Endothelial cell of umbilical vein (primary cell): ENCODE data around the gene MMP2.

Source experiments
- EZH2 ChIP-seq: IDR thresholded peaks from 2 replicates; pipeline ENCODE4 v1.6.1; 2012; ENCODE audit warnings: borderline replicate concordance, low read depth, mild to moderate bottlenecking, moderate library complexity, low read length, inconsistent platforms; ENCODE audit not compliant: severe bottlenecking
- FOS ChIP-seq: IDR thresholded peaks from 2 replicates; pipeline ENCODE4 v1.6.1; 2011; ENCODE audit warnings: mild to moderate bottlenecking, low read length, moderate library complexity, borderline replicate concordance; ENCODE audit not compliant: insufficient read depth
- GATA2 ChIP-seq: IDR thresholded peaks from 2 replicates; pipeline ENCODE4 v1.7.0; 2011; ENCODE audit warnings: low read depth, mild to moderate bottlenecking, moderate library complexity, mixed read lengths, low read length; ENCODE audit not compliant: insufficient read length, insufficient read depth
- MYC ChIP-seq: IDR thresholded peaks from one replicate; pipeline ENCODE4 v1.6.1; 2011; ENCODE audit warnings: mild to moderate bottlenecking, low read depth, low read length
- POLR2A ChIP-seq: IDR thresholded peaks from 2 replicates; pipeline ENCODE4 v1.6.1; 2012; ENCODE audit warnings: low read depth, mild to moderate bottlenecking, control low read depth, low read length
- POLR2AphosphoS5 ChIP-seq: IDR thresholded peaks from 2 replicates; pipeline ENCODE4 v1.6.1; 2012; ENCODE audit warnings: low read depth, mild to moderate bottlenecking, control low read depth, low read length, moderate library complexity; ENCODE audit not compliant: insufficient read depth
- TF ChIP-seq, protein P1 (sequence below), 2 donors: IDR thresholded peaks; 1 replicate in 1 of 2; 2 replicates in 1 of 2; pipeline ENCODE4 v1.5.1; 2011; ENCODE audit warnings: low read length in 2 of 2, mild to moderate bottlenecking in 2 of 2, moderate library complexity in 2 of 2, control low read depth in 1 of 2, inconsistent platforms in 1 of 2, low read depth in 1 of 2; ENCODE audit not compliant: insufficient read depth in 1 of 2; ENCODE audit errors: extremely low read depth in 1 of 2
- TF ChIP-seq, protein P2 (sequence below): IDR thresholded peaks from 2 replicates; pipeline ENCODE4 v1.6.1; 2011; ENCODE audit not compliant: insufficient read depth, insufficient read length

DNA sequence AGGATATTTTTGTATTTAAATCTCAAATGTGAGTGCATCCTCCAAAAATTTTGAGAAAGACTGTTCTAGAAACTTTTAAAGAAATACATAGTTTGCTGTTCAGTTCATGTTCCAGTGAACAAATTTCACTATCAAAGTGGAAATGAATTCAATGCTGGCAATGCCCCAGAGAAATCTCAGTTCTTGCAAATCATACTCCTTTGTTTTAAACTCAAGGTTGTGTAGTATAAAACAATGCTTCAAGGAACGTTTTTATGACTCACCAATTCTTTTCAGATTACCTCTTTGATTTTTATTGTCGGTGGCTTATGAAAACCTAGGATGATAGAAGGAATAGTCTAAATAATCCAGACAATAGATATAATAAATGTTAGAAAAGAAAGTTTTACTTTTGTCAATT is 47.4 kb downstream of the MMP2 start:
- TF ChIP-seq, protein P1, sequence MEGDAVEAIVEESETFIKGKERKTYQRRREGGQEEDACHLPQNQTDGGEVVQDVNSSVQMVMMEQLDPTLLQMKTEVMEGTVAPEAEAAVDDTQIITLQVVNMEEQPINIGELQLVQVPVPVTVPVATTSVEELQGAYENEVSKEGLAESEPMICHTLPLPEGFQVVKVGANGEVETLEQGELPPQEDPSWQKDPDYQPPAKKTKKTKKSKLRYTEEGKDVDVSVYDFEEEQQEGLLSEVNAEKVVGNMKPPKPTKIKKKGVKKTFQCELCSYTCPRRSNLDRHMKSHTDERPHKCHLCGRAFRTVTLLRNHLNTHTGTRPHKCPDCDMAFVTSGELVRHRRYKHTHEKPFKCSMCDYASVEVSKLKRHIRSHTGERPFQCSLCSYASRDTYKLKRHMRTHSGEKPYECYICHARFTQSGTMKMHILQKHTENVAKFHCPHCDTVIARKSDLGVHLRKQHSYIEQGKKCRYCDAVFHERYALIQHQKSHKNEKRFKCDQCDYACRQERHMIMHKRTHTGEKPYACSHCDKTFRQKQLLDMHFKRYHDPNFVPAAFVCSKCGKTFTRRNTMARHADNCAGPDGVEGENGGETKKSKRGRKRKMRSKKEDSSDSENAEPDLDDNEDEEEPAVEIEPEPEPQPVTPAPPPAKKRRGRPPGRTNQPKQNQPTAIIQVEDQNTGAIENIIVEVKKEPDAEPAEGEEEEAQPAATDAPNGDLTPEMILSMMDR (IDR thresholded peaks at IDR 0.05; ENCODE audit: extremely low read depth in 1 of 2, insufficient read depth in 1 of 2, low read depth in 1 of 2, low read length in 2 of 2), result no peak
- TF ChIP-seq POLR2AphosphoS5 (no peak), POLR2A (no peak), EZH2 (no peak), MYC (no peak), GATA2 (no peak), FOS (peak; percentile 65)
- TF ChIP-seq, protein P2, sequence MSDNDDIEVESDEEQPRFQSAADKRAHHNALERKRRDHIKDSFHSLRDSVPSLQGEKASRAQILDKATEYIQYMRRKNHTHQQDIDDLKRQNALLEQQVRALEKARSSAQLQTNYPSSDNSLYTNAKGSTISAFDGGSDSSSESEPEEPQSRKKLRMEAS, result no peak
